HL-60/S4 (cell line): Measurements from ENCODE around the gene ZCCHC24.

Experiments
- in situ Hi-C: fragments of 300-500 bp; cut with MboI; formaldehyde crosslinking; loops from 2 replicates; pipeline ENCODE4 v1.14.3; 2022; ENCODE audit warnings: low sequenced_read_pairs

The ZCCHC24 gene

DNA sequence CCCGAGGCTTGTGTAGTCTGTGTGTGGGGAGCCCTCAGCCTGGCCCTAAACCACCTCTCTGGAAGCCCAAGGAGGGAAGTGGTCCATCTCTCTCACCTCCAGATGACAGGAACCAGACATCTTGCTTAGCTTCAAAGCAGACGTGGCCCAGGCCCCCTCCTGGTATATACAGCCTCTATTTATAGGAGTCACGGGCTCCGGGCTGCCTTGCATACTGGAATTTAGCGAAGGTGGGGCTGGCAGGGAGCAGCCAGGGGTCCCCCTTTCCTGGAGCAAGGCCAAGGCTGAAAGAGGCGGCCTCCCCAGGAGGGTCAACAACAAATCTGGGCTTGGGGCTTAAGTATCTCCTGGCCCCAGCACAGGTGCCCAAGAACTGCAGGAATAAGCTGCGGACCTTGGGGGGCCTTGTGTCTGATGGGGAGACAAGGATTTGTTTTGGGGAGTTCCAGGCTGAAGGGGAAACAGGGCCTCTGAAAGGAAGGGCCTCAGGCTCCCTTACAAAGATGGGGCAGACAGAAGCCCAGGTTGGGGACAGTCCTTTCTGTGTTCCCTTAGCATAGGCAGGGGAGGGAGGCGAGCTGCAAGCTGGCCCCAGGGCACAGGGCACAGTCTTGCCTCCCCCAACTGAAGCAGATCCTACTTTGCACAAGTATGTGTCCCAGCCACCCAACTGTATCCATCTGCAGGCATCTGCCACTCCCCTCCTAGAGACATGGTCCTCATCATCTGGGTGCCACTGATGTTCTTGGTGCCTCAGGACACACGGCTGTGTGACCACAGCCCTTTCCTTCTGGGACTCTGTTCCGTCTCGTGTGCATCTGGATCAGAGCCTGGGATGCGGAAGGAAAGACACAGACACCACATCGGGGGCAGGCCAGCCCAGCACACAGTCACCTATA is 11.9 kb downstream of the ZCCHC24 start:
- in situ Hi-C loops = no loop called here

DNA sequence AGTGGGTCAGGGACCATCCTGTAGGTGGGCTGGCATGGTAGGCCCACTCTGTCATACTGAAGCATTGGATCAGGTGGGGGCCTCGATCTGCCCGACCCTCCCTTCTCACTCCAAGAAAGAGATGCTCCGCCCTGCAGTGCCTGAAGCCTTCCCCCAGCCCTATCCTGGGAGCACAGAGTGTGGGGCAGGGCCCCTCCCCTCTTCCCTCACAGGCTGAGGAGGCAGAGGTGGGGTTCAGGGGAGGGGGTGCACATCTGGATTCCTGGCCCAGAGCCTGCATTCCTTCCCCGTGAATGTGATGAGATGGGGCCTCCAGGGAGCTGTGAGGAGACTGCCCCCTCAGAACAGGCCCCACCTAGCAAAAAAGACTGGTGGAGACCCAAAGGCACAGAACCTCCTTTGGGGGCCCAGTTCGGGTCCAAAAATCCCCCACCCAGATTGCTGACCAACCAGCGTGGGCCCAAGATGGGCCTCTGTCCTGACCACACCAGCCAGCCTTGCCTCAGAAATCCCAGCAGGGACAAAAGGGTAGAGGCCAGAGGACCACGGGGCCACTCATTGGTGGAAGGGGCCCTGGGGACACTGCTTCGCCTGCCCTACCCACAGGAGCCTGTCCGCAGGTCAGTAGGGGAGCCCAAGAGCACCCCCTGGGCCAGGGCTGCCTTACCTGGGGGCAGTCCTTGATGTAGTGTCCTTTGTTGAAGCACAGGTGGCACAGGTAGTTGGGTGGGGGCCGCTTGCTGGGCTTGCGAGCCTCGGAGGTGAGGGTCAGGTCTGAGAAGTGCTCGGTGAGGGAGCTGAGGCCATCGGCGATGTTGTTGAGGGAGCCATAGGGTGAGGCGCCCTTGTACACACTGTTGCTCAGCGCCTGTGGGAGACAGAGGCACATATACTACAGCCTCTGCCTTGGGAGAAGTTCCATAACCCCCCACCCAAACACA is 13.3 kb downstream of the ZCCHC24 start:
- in situ Hi-C loops = no loop called here

DNA sequence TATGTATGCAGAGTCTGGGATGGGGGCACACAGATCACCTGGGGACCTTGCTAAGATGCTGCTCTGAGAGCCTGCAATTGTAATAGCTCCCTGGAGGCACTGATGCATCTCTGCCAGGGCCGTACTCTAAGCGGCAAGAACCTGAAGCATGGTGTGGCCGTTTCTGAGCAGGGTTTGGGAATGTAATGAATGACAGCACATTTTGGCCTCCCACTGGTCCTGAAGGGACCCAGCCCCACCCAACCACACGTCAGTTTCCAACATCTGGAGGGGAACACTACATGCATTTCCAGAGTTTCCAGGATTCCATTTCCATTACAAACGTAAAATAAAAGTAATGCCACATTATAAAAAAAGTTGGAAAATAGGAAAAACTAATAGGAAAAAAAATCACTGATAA is 14.0 kb downstream of the ZCCHC24 start:
- in situ Hi-C loops = no loop called here

DNA sequence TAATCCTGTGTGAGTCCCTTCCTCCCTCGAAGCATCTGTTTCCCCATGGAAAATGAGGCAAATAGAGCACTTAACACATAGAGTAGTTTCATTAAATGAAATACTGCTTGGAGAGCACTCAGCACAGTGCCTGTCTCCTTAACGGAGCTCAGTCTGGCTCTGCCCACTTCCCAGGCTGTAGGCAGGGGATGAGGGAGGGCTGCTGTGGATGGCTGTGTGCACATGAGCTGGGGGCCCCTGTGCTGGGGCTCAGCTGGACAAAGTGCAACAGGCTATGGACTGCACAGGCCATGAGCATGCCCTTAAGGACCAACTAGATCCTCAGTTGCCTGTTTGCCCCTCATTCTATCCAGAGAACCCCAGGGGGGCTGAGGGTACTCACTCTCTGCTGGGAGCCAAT is 14.5 kb downstream of the ZCCHC24 start:
- in situ Hi-C loops = no loop called here

DNA sequence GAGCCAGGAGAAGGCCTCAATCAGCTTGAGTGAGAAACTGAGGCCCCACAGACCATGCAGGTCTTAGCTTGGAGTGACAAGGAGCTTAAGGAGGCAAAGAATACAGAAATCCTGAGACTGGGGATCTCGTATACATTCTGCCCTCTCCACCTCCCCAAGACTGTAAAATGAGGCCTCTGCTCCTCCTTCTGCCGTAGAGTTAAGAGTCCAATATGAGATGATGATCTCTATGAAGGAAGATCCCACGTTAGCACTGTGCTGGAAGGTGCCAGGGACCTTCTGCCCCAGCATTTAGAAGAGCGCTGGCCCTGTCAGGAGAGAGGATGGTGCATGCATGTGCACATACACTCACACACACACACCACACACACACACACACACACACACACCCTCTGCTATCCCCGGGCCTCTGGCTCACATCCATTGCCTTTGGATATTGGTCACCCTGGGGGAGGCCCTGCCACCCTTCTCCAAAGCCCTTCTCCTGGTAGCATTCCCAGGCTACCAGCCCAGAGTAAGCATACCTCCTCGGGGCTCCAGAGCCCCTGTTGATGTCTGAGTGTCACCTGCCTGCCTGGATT is 15.0 kb downstream of the ZCCHC24 start:
- in situ Hi-C loops = no loop called here

DNA sequence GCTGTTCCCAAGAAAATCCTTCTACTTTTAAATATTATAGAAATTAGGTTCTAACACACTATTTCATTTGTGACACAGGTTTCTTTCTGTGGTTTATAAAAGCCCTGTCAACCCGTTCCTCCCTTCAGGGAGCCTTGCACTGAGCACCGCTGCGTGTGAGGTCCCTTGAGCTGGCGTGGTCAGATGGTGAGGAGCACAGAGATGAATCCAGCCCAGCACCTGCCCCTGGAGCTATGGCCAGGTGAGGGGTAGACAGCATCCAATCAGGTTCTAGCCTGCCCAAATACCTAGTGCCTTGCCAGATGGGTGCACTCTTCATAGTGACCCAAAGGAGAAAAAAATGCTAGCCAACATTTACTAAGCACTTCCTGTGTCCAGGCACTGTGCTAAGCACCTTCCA is 15.7 kb downstream of the ZCCHC24 start:
- in situ Hi-C loops = no loop called here

DNA sequence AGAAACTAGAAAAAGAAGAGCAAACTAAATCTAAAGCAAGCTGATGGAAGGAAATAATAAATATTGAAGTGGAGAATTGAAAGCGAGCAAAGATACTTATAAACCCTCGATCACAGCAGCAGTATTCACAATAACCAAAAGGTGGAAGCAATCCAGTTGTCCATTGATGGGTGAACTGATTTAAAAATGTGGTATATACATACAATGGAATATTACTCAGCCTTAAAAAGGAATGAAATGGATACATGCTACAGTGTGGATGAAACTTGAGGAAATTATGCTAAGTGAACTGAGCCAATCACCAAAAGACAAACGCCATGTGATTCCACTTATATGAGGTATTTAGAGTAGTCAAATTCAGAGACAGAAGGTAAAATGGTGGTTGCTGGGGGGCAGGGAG is 17.5 kb downstream of the ZCCHC24 start:
- in situ Hi-C loops = no loop called here

DNA sequence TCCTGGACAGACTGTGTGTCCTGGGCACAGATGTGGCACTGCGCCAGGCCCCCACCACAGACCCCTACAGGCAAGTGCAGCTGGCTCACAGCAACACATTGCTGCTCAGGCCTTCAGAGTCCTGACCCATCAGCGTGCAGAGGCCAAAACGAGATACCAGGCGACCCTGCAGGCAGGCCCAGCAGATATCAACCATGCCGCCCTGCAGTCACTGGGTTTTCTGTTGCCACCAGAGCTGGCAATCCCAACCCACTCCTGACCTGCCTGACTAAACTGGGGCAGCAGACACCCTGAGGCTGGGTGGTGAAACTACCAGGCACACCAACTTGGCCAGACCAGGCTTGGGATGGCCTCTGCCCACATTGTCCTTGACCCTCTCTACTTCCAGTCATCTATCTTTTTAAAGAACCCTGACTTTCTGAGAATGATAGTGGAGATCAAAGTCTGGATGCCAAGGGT is 20.3 kb downstream of the ZCCHC24 start:
- in situ Hi-C loops = no loop called here

DNA sequence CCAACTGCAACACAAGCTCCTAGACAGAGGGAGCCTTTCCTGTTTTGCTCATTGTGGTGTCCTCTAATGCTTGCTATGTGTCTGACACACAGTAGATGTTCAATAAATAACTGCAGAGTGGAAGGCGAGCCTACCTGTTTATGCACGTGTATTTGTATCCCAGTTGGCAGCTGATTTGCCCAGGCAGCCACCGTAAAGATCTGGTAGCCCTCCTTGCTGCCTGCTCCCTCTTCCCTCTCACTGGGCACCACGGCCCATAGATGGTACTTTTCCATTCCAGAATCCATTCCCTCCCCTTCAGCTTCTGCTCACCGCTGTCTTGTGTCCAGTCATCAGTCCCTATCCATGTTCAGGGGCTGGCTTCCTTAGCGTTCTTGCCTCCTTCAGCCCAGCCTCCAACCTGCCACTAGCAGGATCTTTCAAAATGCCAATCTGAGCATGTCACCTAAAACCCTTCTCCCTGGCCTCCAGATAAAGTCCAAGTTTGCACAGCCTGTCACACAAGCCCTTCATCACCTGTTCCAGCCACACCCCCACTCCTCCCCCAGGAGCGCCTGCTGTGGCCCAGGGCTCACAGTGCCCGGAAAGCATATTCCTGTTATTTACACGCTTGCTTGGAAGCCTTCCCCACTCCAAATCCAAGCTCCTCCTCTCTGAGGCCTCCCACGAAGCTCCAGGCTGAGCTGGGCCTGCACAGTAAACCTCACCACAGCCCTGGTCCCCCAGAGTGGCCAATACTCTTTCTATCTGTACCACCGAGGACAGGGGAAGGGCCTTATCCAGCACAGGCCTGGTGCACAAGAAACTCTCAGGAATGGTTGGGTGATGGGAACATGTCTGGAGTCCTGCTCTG is 21.0 kb downstream of the ZCCHC24 start:
- in situ Hi-C loops = no loop called here

DNA sequence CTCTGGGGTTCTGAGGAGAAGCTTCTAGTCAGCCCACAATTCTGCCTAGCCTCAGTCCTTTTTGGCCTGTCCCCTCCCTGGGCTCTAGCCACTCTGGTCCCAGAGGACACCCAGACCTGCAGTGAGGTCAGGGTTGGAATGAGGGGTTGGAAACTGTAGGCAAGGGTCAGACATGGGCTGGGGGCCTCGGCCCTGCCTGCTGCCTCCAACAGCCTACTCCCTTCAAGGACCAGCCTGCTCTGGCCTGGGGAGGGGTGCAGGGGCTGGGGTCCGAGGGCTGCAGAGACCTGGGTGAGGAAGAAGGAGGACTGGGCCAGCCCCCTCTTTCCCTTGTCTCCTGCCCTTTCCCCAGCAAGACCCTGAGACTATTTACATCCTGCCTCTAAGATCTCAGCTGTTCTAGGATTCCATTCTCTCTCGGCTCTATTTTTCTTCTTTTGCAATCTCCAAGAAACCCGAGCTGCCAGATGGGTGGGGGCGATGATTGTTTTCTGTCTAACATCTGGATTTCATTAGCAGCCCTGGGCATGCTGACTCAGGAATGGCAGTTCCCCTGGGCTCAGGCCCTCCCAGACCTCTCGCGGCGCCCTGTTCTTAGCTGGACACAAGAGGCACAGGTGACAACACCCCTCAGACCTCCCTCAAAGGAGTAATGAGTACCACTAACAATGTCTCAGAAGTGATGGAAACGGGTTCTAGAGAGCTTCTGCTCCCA is 23.1 kb downstream of the ZCCHC24 start:
- in situ Hi-C loops = no loop called here

DNA sequence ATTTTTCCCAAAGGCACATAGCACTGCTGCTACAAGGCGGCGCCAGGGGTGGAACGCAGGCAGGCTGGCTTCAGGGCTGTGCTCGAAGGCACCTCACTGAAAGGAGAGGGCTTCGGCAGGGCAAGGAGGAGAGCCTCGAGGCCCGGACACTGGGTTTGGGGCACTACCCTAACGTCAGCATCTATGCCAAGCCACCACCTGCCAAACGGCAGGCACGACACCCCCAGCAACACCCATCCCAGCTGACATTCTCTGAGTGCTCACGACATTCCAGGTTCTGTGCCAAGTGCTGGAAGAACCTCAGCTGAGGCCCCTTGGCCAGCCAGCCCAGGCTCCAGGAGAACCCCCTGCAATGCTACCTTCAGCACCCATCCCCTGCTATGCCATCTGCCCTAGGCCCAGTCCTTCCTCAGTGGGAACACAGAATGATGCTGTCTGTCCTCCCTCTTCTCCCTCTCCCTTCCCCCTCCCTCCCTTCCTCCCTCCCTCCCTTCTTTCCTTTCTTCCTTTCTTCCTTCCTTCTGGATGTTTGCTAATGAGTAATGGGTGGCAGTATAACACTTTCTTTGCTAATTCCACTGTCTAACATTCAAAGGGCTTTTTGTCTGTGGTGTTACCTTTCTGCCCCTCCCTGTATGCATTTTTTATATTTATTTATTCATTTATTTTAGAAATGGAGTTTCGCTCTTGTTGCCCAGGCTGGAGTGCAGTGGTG is 24.3 kb downstream of the ZCCHC24 start:
- in situ Hi-C loops = no loop called here

DNA sequence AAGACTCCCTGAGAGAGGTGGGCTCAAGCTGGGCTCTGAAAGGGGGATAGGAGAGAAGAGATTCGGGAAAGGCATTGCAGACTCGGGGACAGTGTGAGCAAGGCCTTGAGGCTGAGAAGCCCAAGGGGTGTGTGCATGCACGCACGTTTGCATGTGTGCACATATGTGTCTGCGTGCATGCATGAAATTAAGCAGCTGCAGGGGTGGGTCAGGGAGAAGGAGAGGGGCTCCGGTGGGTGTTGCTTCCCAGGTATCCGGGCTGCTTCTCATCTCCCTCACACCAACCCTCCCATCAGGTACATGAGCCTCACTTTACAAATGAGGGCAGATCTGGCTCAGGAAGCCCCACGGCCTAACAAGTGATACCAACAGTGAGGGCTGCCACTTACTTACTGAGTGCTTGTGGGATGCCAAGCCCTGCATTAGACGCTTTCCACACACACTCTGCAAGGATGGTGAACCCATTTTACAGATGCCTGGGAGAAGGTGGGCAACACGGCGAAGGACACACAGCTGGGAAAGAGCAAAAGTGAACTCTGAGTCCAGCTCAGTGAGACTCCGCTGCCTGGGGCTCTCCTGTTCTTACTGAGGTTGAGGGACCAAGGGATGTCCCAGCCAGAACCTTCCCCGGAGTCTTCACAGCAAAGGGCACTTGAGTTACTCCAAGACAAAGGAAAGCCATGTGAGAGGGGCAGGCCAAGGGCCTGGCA is 26.4 kb downstream of the ZCCHC24 start:
- in situ Hi-C loops = no loop called here

DNA sequence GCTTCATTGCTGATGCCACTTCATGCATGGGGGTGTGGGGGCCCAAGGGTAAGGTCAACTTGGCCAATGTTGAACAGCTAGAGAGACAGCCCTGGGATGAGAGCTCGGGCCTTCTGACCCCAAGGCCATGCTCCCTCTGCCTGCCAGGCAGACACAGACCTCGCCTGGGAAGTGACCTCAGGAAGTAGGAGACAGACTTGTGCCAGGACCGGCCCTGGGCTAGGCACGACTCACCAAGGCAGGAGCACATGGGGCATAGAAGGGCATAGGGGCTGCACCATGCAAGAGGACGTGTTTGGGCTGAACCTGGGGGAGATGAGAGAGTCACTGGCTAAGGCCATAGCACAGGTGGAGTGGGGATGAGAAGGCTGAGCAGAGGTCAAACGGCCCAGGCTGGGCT is 27.1 kb downstream of the ZCCHC24 start:
- in situ Hi-C loops = no loop called here

DNA sequence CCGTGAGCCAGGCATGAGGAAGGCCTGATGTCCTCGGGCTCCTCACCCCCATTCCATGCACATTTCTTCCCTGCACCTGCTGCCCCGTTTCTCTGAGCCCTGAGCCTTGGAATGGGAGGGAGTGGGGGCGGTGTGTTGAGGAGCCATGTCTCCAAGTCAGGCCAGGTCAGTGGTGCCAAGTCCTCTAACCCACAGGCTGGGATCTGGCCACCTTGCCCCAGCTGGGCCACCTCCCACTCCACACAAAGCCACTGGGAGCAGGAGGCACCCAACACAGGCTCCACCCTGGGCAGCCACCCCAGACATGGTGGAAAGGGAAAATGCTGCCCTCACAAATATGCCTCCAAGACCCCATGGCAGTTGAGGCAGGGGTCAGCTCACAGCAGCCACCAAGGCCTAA is 27.7 kb downstream of the ZCCHC24 start:
- in situ Hi-C loops = no loop called here

DNA sequence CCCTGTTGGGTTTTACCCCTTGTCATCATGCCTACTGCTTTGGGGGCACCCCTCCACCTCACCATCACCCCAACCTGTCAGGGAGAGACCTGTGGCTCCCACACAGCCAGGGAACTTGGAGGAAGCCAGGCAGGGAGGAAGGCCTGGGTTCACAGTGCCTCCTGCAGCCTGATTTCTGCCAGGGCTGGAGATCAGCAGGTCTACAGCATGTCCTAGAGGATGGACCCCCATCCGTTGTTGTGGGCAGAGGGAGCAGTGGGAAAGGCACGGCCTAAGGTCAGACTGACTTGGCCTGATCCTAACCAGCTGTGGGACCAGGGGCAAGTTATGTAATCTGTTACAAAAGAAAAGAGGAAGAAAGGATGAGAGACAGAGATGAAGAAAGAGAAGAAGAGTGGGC is 28.2 kb downstream of the ZCCHC24 start:
- in situ Hi-C loops = no loop called here

DNA sequence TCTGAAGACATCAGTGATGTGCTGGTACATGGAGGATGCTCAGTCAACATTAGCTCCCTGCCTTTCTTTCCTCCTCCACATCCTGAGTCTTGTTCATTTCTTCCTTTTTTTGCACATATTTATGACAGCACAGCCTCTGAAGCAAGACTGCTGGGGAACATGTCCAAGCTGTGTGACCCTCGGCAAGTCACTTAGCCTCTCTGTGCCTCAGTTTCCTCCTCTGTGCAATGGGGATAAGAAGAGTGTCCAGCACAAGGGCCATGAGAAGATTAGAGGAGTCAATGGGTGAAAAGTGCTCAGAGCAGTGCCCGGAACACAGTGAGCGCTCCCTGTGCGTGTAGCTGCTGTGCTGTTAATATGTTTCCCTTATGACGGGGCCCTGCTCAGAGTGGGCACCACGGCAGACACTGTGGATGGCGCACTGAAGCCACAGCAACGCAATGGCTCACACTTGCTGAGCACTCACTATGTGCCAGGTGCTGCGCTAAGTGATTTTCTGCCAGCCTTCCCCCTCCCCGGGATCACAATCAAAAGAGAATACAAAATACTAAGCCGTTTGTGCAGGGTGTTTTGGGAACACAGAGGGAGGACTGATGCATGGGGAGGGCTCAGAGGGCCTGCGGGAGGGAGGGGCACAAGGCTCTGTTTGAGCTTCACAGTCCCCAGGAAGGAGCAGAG is 28.7 kb downstream of the ZCCHC24 start:
- in situ Hi-C loops = no loop called here

DNA sequence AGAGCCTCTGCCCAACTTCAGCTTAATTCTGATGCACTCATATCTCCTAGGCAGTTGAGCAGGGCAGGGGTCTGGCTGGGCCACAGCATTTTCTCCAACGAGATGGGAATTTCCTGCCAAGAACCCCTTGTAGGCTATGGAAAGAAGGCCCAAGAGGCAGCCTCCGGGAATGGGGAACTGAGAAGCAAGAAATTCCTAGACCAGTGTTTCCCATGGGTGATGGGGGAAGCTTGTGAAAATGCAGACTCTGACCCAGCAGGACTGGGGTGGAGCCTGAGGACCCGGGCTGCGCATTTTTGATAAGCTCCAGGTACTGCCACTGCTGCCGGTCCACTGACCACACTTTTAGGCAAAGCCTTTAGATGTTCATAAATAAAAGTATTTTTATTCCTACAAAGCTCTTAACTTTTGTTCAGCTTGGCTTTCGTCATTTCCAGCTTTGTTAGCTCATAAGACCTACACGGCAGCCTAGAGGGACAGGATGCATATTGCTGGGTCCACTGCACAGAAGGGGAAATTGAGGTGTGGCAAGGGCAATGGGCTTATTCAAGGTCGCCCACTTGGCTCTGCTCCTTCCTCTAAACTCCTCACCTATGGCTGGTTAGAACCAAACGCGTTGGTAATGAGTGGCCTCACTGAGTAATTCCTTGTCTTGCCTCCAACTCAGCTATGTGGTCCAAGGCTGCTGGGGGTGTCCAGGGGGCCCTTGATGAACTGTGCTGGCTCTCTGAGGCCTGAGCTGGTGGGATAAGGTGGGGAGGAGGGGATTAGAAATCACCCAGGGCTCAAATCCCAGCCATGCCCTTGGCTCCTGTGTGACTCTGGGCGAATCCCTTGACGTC is 29.5 kb downstream of the ZCCHC24 start:
- in situ Hi-C loops = no loop called here
